K562 (cell line): ENCODE data around the gene FNDC11. TPM values are rescaled to one million over a fixed set of nuclear protein-coding genes. Genes with fewer than 3 reads are reported as not detected.

Source experiments
- ATAC-seq: fragments of 200-7000 bp; cut with Tn5 transposase; 3 replicates; pipeline ENCODE4 v1.9.1; 2020; ENCODE audit warnings: moderate library complexity
- BruUV-seq: library from RNA; stranded (reverse); fragments of 400-500 nt; replicated peaks from 2 replicates; lab custom pipeline; 2021; lab: Mats Ljungman, UMichigan
- CTCF ChIA-PET: fragments of 300-600 bp; formaldehyde crosslinking; extraction: SDS; loops from one replicate; lab custom pipeline; 2021; ENCODE audit warnings: low intra/inter-chr PET ratio; lab: Yijun Ruan, JAX
- POLR2A ChIA-PET: fragments of 300-600, 350-650 bp; sonication (Branson Sonifier 250); formaldehyde crosslinking; extraction: SDS; loops from one replicate; lab custom pipeline; 2021; ENCODE audit warnings: antibody characterized with exemption, inconsistent platforms; lab: Yijun Ruan, JAX
- DNase-seq, 4 experiments: peaks; one replicate each; pipeline versions ENCODE4 v3.0.0 to v3.0.0-alpha.2; 2011 to 2018; ENCODE audit warnings: low spot score in 3 of 4, mixed read lengths in 3 of 4; ENCODE audit errors: extremely low read depth in 1 of 4
- FAIRE-seq: peaks from 2 replicates; lab custom pipeline; 2011; peaks lifted over from hg19 to GRCh38; lab: Jason Lieb, UNC
- H2AFZ ChIP-seq: 2 replicates; pipeline ENCODE4 v1.6.0; 2011; ENCODE audit warnings: low read depth, low read length, control low read depth, inconsistent platforms
- H3K27ac ChIP-seq: fragments of 200-600 bp; 3 replicates; pipeline ENCODE4 v1.8.0; 2011; ENCODE audit warnings: low read depth, mild to moderate bottlenecking, control low read depth, inconsistent platforms, low read length, moderate library complexity, mixed read lengths; ENCODE audit errors: extremely low read depth
- H3K27me3 ChIP-seq, 2 experiments: fragments of 300-600 bp in 1 of 2; 2 replicates in 1 of 2; 3 replicates in 1 of 2; pipeline versions ENCODE4 v1.6.0 to v1.8.0; 2011; ENCODE audit warnings: inconsistent platforms in 2 of 2, low read length in 2 of 2, mild to moderate bottlenecking in 1 of 2, mixed read lengths in 1 of 2, moderate library complexity in 1 of 2; ENCODE audit not compliant: control insufficient read depth in 2 of 2, insufficient read depth in 2 of 2
- H3K36me3 ChIP-seq: fragments of 300-600 bp; 3 replicates; pipeline ENCODE4 v1.8.0; 2011; ENCODE audit warnings: mild to moderate bottlenecking, low read length, inconsistent platforms; ENCODE audit not compliant: control insufficient read depth, insufficient read depth
- H3K4me1 ChIP-seq, 2 experiments: fragments of 200-600 bp in 1 of 2; replicated peaks in 1 of 2; 2 replicates in 1 of 2; 3 replicates in 1 of 2; pipeline versions ENCODE4 v1.5.1 to v1.8.0; 2011; ENCODE audit warnings: inconsistent platforms in 2 of 2, low read length in 2 of 2, mild to moderate bottlenecking in 1 of 2, mixed read lengths in 1 of 2, moderate library complexity in 1 of 2; ENCODE audit not compliant: control insufficient read depth in 2 of 2, insufficient read depth in 2 of 2
- H3K4me2 ChIP-seq: 2 replicates; pipeline ENCODE4 v1.6.1; 2011; ENCODE audit warnings: low read length, control low read depth, inconsistent platforms, mixed read lengths; ENCODE audit not compliant: insufficient read depth
- H3K4me3 ChIP-seq: fragments of 200-600 bp; sonication (generic), shearing (Covaris generic); 2 replicates; pipeline ENCODE4 v1.5.1; 2016; ENCODE audit warnings: control low read depth, inconsistent platforms
- H3K79me2 ChIP-seq: fragments of 200-600 bp; 3 replicates; pipeline ENCODE4 v1.8.0; 2011; ENCODE audit warnings: low read length, inconsistent platforms; ENCODE audit not compliant: control insufficient read depth, insufficient read depth
- H3K9ac ChIP-seq, 2 experiments: 2 replicates each; pipeline versions ENCODE4 v1.6.0 to v1.6.1; 2011; ENCODE audit warnings: low read depth in 2 of 2, low read length in 2 of 2, control low read depth in 1 of 2, inconsistent platforms in 1 of 2, mild to moderate bottlenecking in 1 of 2, mixed read lengths in 1 of 2; ENCODE audit not compliant: insufficient read depth in 1 of 2
- H3K9me1 ChIP-seq: one replicate; pipeline ENCODE4 v1.6.0; 2011; ENCODE audit warnings: inconsistent platforms, mild to moderate bottlenecking, low read length, moderate library complexity; ENCODE audit not compliant: control insufficient read depth, insufficient read depth
- H3K9me3 ChIP-seq: replicated peaks from 2 replicates; pipeline ENCODE4 v1.5.1; 2011; ENCODE audit warnings: low read depth, low read length, inconsistent platforms; ENCODE audit not compliant: control insufficient read depth, insufficient read depth
- H4K20me1 ChIP-seq: replicated peaks from 2 replicates; pipeline ENCODE4 v1.6.1; 2011; ENCODE audit warnings: low read length, inconsistent platforms, mixed read lengths; ENCODE audit not compliant: control insufficient read depth, insufficient read depth
- ATF1 ChIP-seq, 2 experiments: fragments of 450-650 bp in 1 of 2; IDR thresholded peaks; 2 replicates each; pipeline ENCODE4 v1.6.1; 2016; ENCODE audit warnings: missing compliant biosample characterization in 1 of 2, missing genetic modification characterization in 1 of 2
- BDP1 ChIP-seq: IDR thresholded peaks from 3 replicates; pipeline ENCODE4 v1.6.1; 2011; ENCODE audit not compliant: insufficient read length, insufficient read depth
- CHD1 ChIP-seq: fragments of 200-600 bp; sonication (generic); IDR thresholded peaks from one replicate; pipeline ENCODE4 v1.6.1; 2012; ENCODE audit warnings: mild to moderate bottlenecking, moderate library complexity, low read length, inconsistent platforms
- MYC ChIP-seq, 2 experiments: fragments of 250-450 bp in 1 of 2; sonication (Bioruptor Pico) in 1 of 2; IDR thresholded peaks; 2 replicates each; pipeline versions ENCODE4 v1.5.1 to v1.6.1; 2012 to 2021; ENCODE audit warnings: low read depth in 2 of 2, borderline replicate concordance in 1 of 2, improper control_type of control experiment in 1 of 2, low read length in 1 of 2, mild to moderate bottlenecking in 1 of 2, moderate library complexity in 1 of 2
- PCBP1 ChIP-seq: fragments of 200-400 bp; formaldehyde crosslinking; IDR thresholded peaks from 2 replicates; pipeline ENCODE4 v1.6.1; 2018; ENCODE audit warnings: mild to moderate bottlenecking, low read depth, low read length; ENCODE audit not compliant: poor library complexity, severe bottlenecking
- RBFOX2 ChIP-seq: fragments of 200-400 bp; formaldehyde crosslinking; IDR thresholded peaks from 2 replicates; pipeline ENCODE4 v1.6.1; 2017; ENCODE audit warnings: low read depth, mild to moderate bottlenecking, low read length, moderate library complexity
- ZFP1 ChIP-seq: fragments of 450-650 bp; formaldehyde crosslinking; IDR thresholded peaks from 2 replicates; pipeline ENCODE4 v1.4.0; 2020; ENCODE audit warnings: mild to moderate bottlenecking, mixed read lengths
- ZNF263 ChIP-seq: sonication (generic); formaldehyde crosslinking; IDR thresholded peaks from 2 replicates; pipeline ENCODE4 v1.8.0; 2022; ENCODE audit warnings: mild to moderate bottlenecking, missing genetic modification reagents, borderline replicate concordance
- WGBS: fragments of 100-300 bp; shearing (Covaris generic); methylation state at CpG from one replicate; pipeline ENCODE4 v1.1.6; 2016; ENCODE audit warnings: low coverage, mixed read lengths; ENCODE audit not compliant: insufficient coverage; ENCODE audit errors: missing lambda C conversion rate; 5-methylcytosine and 5-hydroxymethylcytosine counted together
- in situ Hi-C: fragments of 300-500 bp; cut with MboI; formaldehyde crosslinking; loops from 4 replicates; pipeline ENCODE4 v1.15.0; 2018; ENCODE audit warnings: inconsistent platforms, mixed read lengths
- intact Hi-C: fragments of 100-400 bp; cut with micrococcal nuclease; formaldehyde crosslinking; loops from 2 replicates; pipeline ENCODE4 v1.14.2; 2022
- polyA plus RNA-seq, 8 experiments: library from polyadenylated mRNA; depleted of rRNA in 4 of 8; stranded (reverse) in 5 of 8; unstranded in 3 of 8; fragments of >200 nt; fragmentation: Nextera tagmentation in 2 of 8; fragmentation: Illumina TruSeq in 1 of 8; extraction: Ambion mirVana in 2 of 8; extraction: Trizol in 1 of 8; gene quantifications; 2 replicates each; pipeline versions ENCODE4 v1.2.1 to v1.2.3, GENCODE V29; 2011 to 2014; ENCODE audit warnings: inconsistent platforms in 1 of 8, missing spikeins in 1 of 8
- total RNA-seq, 7 experiments: library from RNA; depleted of rRNA in 6 of 7; stranded (reverse); fragments of >200 nt in 6 of 7; fragmentation: Illumina TruSeq in 2 of 7; extraction: Trizol in 2 of 7; gene quantifications; 2 replicates each; pipeline versions ENCODE4 v1.2.1 to v1.2.3, GENCODE V29; 2011 to 2021; ENCODE audit warnings: low replicate concordance in 1 of 7
- TF ChIP-seq, protein P1 (sequence below): fragments of 250-450 bp; sonication (Bioruptor Pico); IDR thresholded peaks from 2 replicates; pipeline ENCODE4 v1.8.0; 2022; ENCODE audit warnings: moderate library complexity, mild to moderate bottlenecking, inconsistent platforms
- TF ChIP-seq, protein P2 (sequence below), 2 experiments: fragments of 450-650 bp; conservative IDR thresholded peaks; 2 replicates each; pipeline ENCODE4 v1.6.1; 2017; ENCODE audit warnings: mild to moderate bottlenecking in 2 of 2, moderate library complexity in 2 of 2

The FNDC11 gene
- total and polyA plus RNA-seq, 9 of the 15 experiments (the other 6 are each of a cell fraction or from before 2014, with no cell fraction given) = 0.08 to 2.3 (median 0.64) TPM; not detected in 2

DNA sequence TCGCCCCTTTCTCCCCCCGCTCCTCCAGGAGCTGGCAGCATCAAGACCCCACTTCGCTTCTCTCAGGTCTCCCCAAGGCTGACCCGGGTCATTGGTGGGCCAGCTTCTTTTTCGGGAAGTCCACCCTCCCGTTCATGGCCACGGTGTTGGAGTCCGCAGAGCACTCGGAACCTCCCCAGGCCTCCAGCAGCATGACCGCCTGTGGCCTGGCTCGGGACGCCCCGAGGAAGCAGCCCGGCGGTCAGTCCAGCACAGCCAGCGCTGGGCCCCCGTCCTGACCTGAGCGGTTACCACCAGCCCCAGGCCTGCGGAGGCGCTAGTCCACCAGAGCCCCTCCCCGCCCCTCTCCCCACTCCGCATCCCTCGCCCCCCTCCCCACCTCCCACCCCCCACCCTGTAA, 32.4 kb upstream of the FNDC11 start:
- intact Hi-C loops = no loop called here
- H3K27ac ChIP-seq = peak overlapping the region; percentile 96

More for the DNA sequence above, 32.4 kb upstream of the FNDC11 start:
- 75% methylated on average over 11 of the region's 23 CpGs for WGBS
- no peak for FAIRE-seq
- in situ Hi-C loops = no loop called here
- no TSS peak for BruUV-seq
- no peak for ATAC-seq
- peak in 2 of 4 experiments; percentile 49 to 52 for DNase-seq
- Histone ChIP-seq H3K27me3 (peaks cover 21 to 29% of the 10 kb centered on the region in 2 experiments), H3K36me3 (peaks cover 23% of the 10 kb centered on the region; the same call in 2 of the 3 replicates), H3K9me1 (no peaks in the 10 kb centered on the region), H3K4me3 (peak overlapping the region; percentile 85), H3K79me2 (peaks cover 14% of the 10 kb centered on the region), H3K4me2 (peak overlapping the region; percentile 89), H2AFZ (no peak overlapping the region), H3K4me1 (peaks cover 10 to 57% of the 10 kb centered on the region in 2 experiments), H4K20me1 (no peaks in the 10 kb centered on the region), H3K9ac (peak overlapping the region; percentile 79 to 98), H3K9me3 (peaks cover 7% of the 10 kb centered on the region)
- TF ChIP-seq, protein P1, sequence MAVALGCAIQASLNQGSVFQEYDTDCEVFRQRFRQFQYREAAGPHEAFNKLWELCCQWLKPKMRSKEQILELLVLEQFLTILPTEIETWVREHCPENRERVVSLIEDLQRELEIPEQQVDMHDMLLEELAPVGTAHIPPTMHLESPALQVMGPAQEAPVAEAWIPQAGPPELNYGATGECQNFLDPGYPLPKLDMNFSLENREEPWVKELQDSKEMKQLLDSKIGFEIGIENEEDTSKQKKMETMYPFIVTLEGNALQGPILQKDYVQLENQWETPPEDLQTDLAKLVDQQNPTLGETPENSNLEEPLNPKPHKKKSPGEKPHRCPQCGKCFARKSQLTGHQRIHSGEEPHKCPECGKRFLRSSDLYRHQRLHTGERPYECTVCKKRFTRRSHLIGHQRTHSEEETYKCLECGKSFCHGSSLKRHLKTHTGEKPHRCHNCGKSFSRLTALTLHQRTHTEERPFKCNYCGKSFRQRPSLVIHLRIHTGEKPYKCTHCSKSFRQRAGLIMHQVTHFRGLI (CRISPR knock-in tag) = no peak
- TF ChIP-seq BDP1 (no peak), PCBP1 (peak; percentile 73), RBFOX2 (peak; percentile 46), ATF1 (CRISPR knock-in tag; IDR thresholded peaks at IDR 0.05) (no peak), ATF1 (tag; IDR thresholded peaks at IDR 0.05) (no peak), ZFP1 (CRISPR knock-in tag) (no peak), ZNF263 (CRISPR knock-in tag) (no peak), CHD1 (peak; percentile 16), MYC (IDR thresholded peaks at IDR 0.05; ENCODE audit: low read depth, low read length) (no peak), MYC (CRISPR knock-in tag; IDR thresholded peaks at IDR 0.05; ENCODE audit: borderline replicate concordance, low read depth) (0 out of 2 replicates have a peak, but pooled peaks have one; percentile 3)
- TF ChIP-seq, protein P2, sequence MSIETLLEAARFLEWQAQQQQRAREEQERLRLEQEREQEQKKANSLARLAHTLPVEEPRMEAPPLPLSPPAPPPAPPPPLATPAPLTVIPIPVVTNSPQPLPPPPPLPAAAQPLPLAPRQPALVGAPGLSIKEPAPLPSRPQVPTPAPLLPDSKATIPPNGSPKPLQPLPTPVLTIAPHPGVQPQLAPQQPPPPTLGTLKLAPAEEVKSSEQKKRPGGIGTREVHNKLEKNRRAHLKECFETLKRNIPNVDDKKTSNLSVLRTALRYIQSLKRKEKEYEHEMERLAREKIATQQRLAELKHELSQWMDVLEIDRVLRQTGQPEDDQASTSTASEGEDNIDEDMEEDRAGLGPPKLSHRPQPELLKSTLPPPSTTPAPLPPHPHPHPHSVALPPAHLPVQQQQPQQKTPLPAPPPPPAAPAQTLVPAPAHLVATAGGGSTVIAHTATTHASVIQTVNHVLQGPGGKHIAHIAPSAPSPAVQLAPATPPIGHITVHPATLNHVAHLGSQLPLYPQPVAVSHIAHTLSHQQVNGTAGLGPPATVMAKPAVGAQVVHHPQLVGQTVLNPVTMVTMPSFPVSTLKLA (conservative IDR thresholded peaks at IDR 0.05) = no peak
- POLR2A ChIA-PET = interaction anchor here (0.6 to 1.7 kb wide), 22 partner anchors 8 to 1823 kb away, joined by 3 to 19 read pairs (median 4); partner anchors contain the start of genes DNAJC5, SRMS and TCEA2
- CTCF ChIA-PET = no interaction called here
